Measurements from ENCODE around the gene RBBP6. TPM values are rescaled to one million over a fixed set of nuclear protein-coding genes. Genes with fewer than 3 reads are reported as not detected.

Gene RBBP6
- total and polyA plus RNA-seq, 9 of the 15 experiments (the other 6 are each of a cell fraction or from before 2014, with no cell fraction given) = 19.2 to 76.6 (median 42.7) TPM

- Histone ChIP-seq H3K27ac (ENCODE audit: extremely low read depth, low read depth, low read length) (no peak overlapping the region), H4K20me1 (replicated peaks; ENCODE audit: control insufficient read depth, insufficient read depth, low read length) (no peaks in the 10 kb centered on the region), H3K9ac (ENCODE audit: insufficient read depth in 1 of 2, low read depth in 2 of 2, low read length in 2 of 2) (no peak overlapping the region), H3K27me3 (ENCODE audit: control insufficient read depth in 2 of 2, insufficient read depth in 2 of 2, low read length in 2 of 2) (peaks cover 3 to 18% of the 10 kb centered on the region in 2 experiments; a peak in 2 of 5 replicates), H3K36me3 (ENCODE audit: control insufficient read depth, insufficient read depth, low read length) (no peaks in the 10 kb centered on the region), H3K79me2 (ENCODE audit: control insufficient read depth, insufficient read depth, low read length) (no peaks in the 10 kb centered on the region), H3K4me3 (no peak overlapping the region), H2AFZ (ENCODE audit: low read depth, low read length) (no peak overlapping the region), H3K4me1 (replicated peaks in 1 of 2; ENCODE audit: control insufficient read depth in 2 of 2, insufficient read depth in 2 of 2, low read length in 2 of 2) (peaks cover 6 to 9% of the 10 kb centered on the region in 2 experiments; a peak in 3 of 5 replicates), H3K9me1 (ENCODE audit: control insufficient read depth, insufficient read depth, low read length) (no peaks in the 10 kb centered on the region), H3K9me3 (replicated peaks; ENCODE audit: control insufficient read depth, insufficient read depth, low read depth, low read length) (no peaks in the 10 kb centered on the region; the same call in 1 of the 2 replicates), H3K4me2 (ENCODE audit: insufficient read depth, low read length) (no peak overlapping the region)
- no peak for DNase-seq (ENCODE audit: extremely low read depth in 1 of 4, low spot score in 3 of 4)
- ATAC-seq = no peak
- ChIA-PET CTCF (ENCODE audit: low intra/inter-chr PET ratio) (no interaction called here), POLR2A (no interaction called here)
- WGBS (ENCODE audit: insufficient coverage, low coverage, missing lambda C conversion rate) = 31% methylated on average over 5 of the region's 5 CpGs
- in situ Hi-C loops (cut with MboI) (loop anchor here (10.0 kb wide), 1 partner anchor 773 kb away; no protein-coding TSS in a partner anchor), intact Hi-C loops (cut with micrococcal nuclease) (loop anchor here (10.0 kb wide), 1 partner anchor 773 kb away; no protein-coding TSS in a partner anchor)
- TF ChIP-seq ZNF707 (CRISPR knock-in tag; conservative IDR thresholded peaks at IDR 0.05) = peak; percentile 86
- no peak for TF ChIP-seq PHF21A (IDR thresholded peaks at IDR 0.05; ENCODE audit: borderline replicate concordance, low read depth)
- BruUV-seq (replicated peaks) = no TSS peak
- no peak for FAIRE-seq
Measured at GRCh38 chr16:24507959-24508480, 31.3 kb upstream of the RBBP6 start.

GRCh38 chr16:24508614-24509013 is 30.8 kb upstream of the RBBP6 start:
- H3K4me3 ChIP-seq = no peak overlapping the region
- no peak overlapping the region for H2AFZ ChIP-seq (ENCODE audit: low read depth, low read length)
- no peaks in the 10 kb centered on the region; the same call in 1 of the 2 replicates for H3K9me3 ChIP-seq (replicated peaks; ENCODE audit: control insufficient read depth, insufficient read depth, low read depth, low read length)
- peaks cover 6 to 9% of the 10 kb centered on the region in 2 experiments; a peak in 3 of 5 replicates for H3K4me1 ChIP-seq (replicated peaks in 1 of 2; ENCODE audit: control insufficient read depth in 2 of 2, insufficient read depth in 2 of 2, low read length in 2 of 2)
- in situ Hi-C loops (cut with MboI) = loop anchor here (10.0 kb wide), 1 partner anchor 774 kb away; no protein-coding TSS in a partner anchor
- WGBS (ENCODE audit: insufficient coverage, low coverage, missing lambda C conversion rate) = 8% methylated on average over 3 of the region's 3 CpGs
- ChIA-PET CTCF (ENCODE audit: low intra/inter-chr PET ratio) (no interaction called here), POLR2A (interaction anchor here (1.7 kb wide), 1 partner anchor 9 kb away, joined by 5 read pairs; no protein-coding TSS in a partner anchor)
- H3K27me3 ChIP-seq (ENCODE audit: control insufficient read depth in 2 of 2, insufficient read depth in 2 of 2, low read length in 2 of 2) = peaks cover 3 to 17% of the 10 kb centered on the region in 2 experiments; a peak in 2 of 5 replicates
- no peaks in the 10 kb centered on the region for H4K20me1 ChIP-seq (replicated peaks; ENCODE audit: control insufficient read depth, insufficient read depth, low read length)
- H3K4me2 ChIP-seq (ENCODE audit: insufficient read depth, low read length) = no peak overlapping the region
- no peaks in the 10 kb centered on the region for H3K79me2 ChIP-seq (ENCODE audit: control insufficient read depth, insufficient read depth, low read length)
- BruUV-seq (replicated peaks) = no TSS peak
- ATAC-seq (no peak), FAIRE-seq (no peak), DNase-seq (ENCODE audit: extremely low read depth in 1 of 4, low spot score in 3 of 4) (no peak)
- H3K27ac ChIP-seq (ENCODE audit: extremely low read depth, low read depth, low read length) = no peak overlapping the region
- H3K36me3 ChIP-seq (ENCODE audit: control insufficient read depth, insufficient read depth, low read length) = no peaks in the 10 kb centered on the region
- H3K9me1 ChIP-seq (ENCODE audit: control insufficient read depth, insufficient read depth, low read length) = no peaks in the 10 kb centered on the region
- intact Hi-C loops (cut with micrococcal nuclease) = loop anchor here (10.0 kb wide), 1 partner anchor 774 kb away; no protein-coding TSS in a partner anchor
- H3K9ac ChIP-seq (ENCODE audit: insufficient read depth in 1 of 2, low read depth in 2 of 2, low read length in 2 of 2) = no peak overlapping the region
- TF ChIP-seq KAT8 (IDR thresholded peaks at IDR 0.05; ENCODE audit: low read depth) = no peak
- peak; percentile 93 for TF ChIP-seq NFIC (IDR thresholded peaks at IDR 0.05)
- TF ChIP-seq NFIX (CRISPR knock-in tag; IDR thresholded peaks at IDR 0.05; ENCODE audit: low read depth) = peak; percentile 29; the same call in 1 of the 2 replicates
- TF ChIP-seq TRIM28 (IDR thresholded peaks at IDR 0.05) = no peak
- no peak for TF ChIP-seq ZNF407 (IDR thresholded peaks at IDR 0.05; ENCODE audit: low read depth)
